ENCODE results near the gene GAB1. TPM values are rescaled to one million over a fixed set of nuclear protein-coding genes. Genes with fewer than 3 reads are reported as not detected.

The GAB1 gene
- total and polyA plus RNA-seq, 2 of the 8 experiments (the other 6 are each of a cell fraction or from before 2014, with no cell fraction given) = 6.8 to 21.3 TPM

GRCh38 chr4:143411527-143412419, 75.1 kb downstream of the GAB1 start:
- Histone ChIP-seq H2BK120ac (replicated peaks; ENCODE audit: low read depth, low read length) (no peak overlapping the region), H2BK20ac (ENCODE audit: low read length) (no peak overlapping the region), H2BK15ac (ENCODE audit: low read length) (no peak overlapping the region), H2BK5ac (ENCODE audit: low read depth, low read length) (no peak overlapping the region), H3K36me3 (ENCODE audit: control insufficient read depth in 2 of 4, insufficient read depth in 4 of 4, low read length in 3 of 4) (no peaks in the 10 kb centered on the region), H4K8ac (ENCODE audit: extremely low read depth, insufficient read depth, low read length) (no peak overlapping the region), H3K9ac (replicated peaks in 1 of 4; ENCODE audit: extremely low read depth in 1 of 4, low read depth in 3 of 4, low read length in 3 of 4) (no peak overlapping the region), H3K4me3 (ENCODE audit: extremely low read depth in 1 of 4, insufficient read depth in 2 of 4, low read depth in 3 of 4, low read length in 4 of 4) (no peak overlapping the region), H2AK5ac (ENCODE audit: low read depth, low read length) (no peak overlapping the region), H4K5ac (ENCODE audit: insufficient read length, low read depth, low read length) (no peak overlapping the region), H3K4me2 (ENCODE audit: insufficient read depth in 1 of 2, low read depth in 2 of 2, low read length in 2 of 2) (no peak overlapping the region), H3K79me1 (ENCODE audit: low read depth, low read length) (no peaks in the 10 kb centered on the region), H4K91ac (replicated peaks; ENCODE audit: insufficient read length, low read length) (no peak overlapping the region), H3K27ac (ENCODE audit: low read depth, low read length) (no peak overlapping the region), H3K4me1 (replicated peaks in 1 of 4; ENCODE audit: control insufficient read depth in 3 of 4, insufficient read depth in 4 of 4, low read length in 3 of 4) (0 out of 7 replicates have a peak, but pooled peaks cover 0 to 2% (median 0%) of the 10 kb centered on the region in 4 experiments), H3K27me3 (replicated peaks in 1 of 4; ENCODE audit: control insufficient read depth in 3 of 4, extremely low read depth in 1 of 4, insufficient read depth in 3 of 4, low read length in 3 of 4) (no peaks in the 10 kb centered on the region), H2BK12ac (ENCODE audit: low read depth, low read length) (no peak overlapping the region), H3K23ac (ENCODE audit: insufficient read length) (no peak overlapping the region), H3K9me3 (ENCODE audit: insufficient read depth in 2 of 2, low read depth in 1 of 2, low read length in 1 of 2) (no peaks in the 10 kb centered on the region), H2AFZ (ENCODE audit: low read length) (no peak overlapping the region), H3K18ac (ENCODE audit: extremely low read depth, low read length) (no peak overlapping the region), H3K14ac (ENCODE audit: insufficient read length) (no peak overlapping the region), H4K20me1 (replicated peaks in 1 of 2; ENCODE audit: control insufficient read depth in 1 of 2, insufficient read depth in 2 of 2, low read length in 2 of 2) (no peaks in the 10 kb centered on the region), H3K23me2 (ENCODE audit: low read depth, low read length) (no peaks in the 10 kb centered on the region), H3K56ac (replicated peaks; ENCODE audit: insufficient read length, low read depth, low read length) (no peak overlapping the region), H3K4ac (replicated peaks; ENCODE audit: insufficient read length, low read depth, low read length) (no peak overlapping the region), H3K79me2 (ENCODE audit: control insufficient read depth in 1 of 2, insufficient read depth in 2 of 2, low read length in 2 of 2) (peaks cover 0 to 3% of the 10 kb centered on the region in 2 experiments; a peak in 1 of 4 replicates)
- 93% methylated on average over 7 of the region's 7 CpGs; no CpG with 5 or more reads in 1 of the 2 experiments for WGBS, 2 experiments (ENCODE audit: extremely low coverage in 1 of 2, insufficient coverage in 1 of 2, insufficient read length in 1 of 2, insufficient replicate concordance in 2 of 2, low coverage in 1 of 2, low lambda C conversion rate in 2 of 2, missing lambda C conversion rate in 1 of 2)
- DNase-seq (ENCODE audit: low read depth in 1 of 2, low spot score in 2 of 2) = no peak
- POLR2A ChIA-PET (ENCODE audit: partially characterized antibody) = no interaction called here
- CTCF ChIA-PET (ENCODE audit: partially characterized antibody) = interaction anchor here (0.9 to 2.7 kb wide), 3 partner anchors 13 to 35 kb away, joined by 3 to 10 read pairs (median 4); no protein-coding TSS in a partner anchor
- no peak for FAIRE-seq
- TF ChIP-seq SIRT6 (IDR thresholded peaks at IDR 0.05; ENCODE audit: low read length) (no peak), EZH2 (IDR thresholded peaks at IDR 0.05; ENCODE audit: low read depth, low read length, severe bottlenecking) (no peak), ZNF274 (IDR thresholded peaks at IDR 0.05; ENCODE audit: borderline replicate concordance, extremely low read depth, low read length) (no peak), TEAD4 (IDR thresholded peaks at IDR 0.05; ENCODE audit: low read depth, low read length) (no peak), RAD21 (IDR thresholded peaks at IDR 0.05 in 1 of 2, conservative IDR thresholded peaks at IDR 0.05 in 1 of 2; ENCODE audit: low read depth in 2 of 2, low read length in 2 of 2) (no peak), TBP (IDR thresholded peaks at IDR 0.05; ENCODE audit: low read depth, low read length) (no peak), CHD1 (IDR thresholded peaks at IDR 0.05; ENCODE audit: low read depth, low read length) (no peak), YY1 (IDR thresholded peaks at IDR 0.05; ENCODE audit: low read depth, low read length) (no peak), SP4 (IDR thresholded peaks at IDR 0.05; ENCODE audit: low read length) (no peak), ASH2L (IDR thresholded peaks at IDR 0.05; ENCODE audit: low read length) (no peak), GABPA (IDR thresholded peaks at IDR 0.05; ENCODE audit: borderline replicate concordance, insufficient read depth, low read length) (no peak), RBBP5 (IDR thresholded peaks at IDR 0.05; ENCODE audit: borderline replicate concordance, low read depth, low read length) (no peak), KDM5A (IDR thresholded peaks at IDR 0.05; ENCODE audit: low read length) (no peak)
